ENCODE data around the gene SH3RF1.

DNA sequence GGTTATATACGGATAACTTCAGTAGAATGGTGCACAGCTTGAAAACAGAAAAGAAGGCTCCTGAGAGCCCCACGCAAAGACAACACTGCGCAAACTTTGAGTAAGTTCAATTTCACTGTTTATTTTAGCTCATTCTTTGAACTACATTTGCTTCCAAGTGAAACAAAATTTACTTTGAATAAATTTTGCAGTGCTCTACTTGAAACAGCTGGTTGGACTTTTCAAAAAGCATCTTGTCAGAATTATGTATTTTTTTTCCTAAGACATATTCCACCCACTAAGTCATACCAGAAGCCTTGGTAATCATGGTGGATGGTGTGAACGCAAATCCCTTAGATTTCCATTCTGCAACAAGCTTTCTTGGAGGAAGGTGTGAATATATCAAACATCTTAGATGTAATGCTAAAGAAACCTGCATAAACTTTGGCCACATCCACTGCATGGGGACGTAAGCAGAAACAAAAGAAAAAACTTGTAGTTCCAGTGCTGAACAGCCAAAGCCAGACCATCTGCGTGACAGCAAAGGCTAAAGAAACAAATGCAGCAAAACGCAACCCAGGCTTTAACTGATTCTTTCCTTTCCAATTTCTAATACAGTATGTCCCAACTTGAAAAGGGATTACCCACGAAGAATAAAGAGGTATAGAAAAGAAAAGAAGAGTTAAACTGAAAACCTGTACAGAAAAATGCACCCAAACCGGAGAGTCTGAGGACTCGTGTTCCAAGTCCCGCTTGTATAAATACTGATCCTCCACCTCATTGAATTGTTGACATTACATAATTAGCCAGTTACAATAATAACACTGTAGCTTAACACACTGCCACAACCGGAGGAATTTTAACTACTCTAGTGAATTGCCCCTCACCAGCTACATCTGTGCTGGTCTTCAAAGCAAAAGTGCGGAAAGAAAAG, 90.9 kb downstream of the SH3RF1 start:
- TF ChIP-seq CTCF (IDR thresholded peaks at IDR 0.05; ENCODE audit: control extremely low read depth in 1 of 3, insufficient read depth in 1 of 3, low read depth in 1 of 3, low read length in 3 of 3) (no peak), POLR2AphosphoS5 (IDR thresholded peaks at IDR 0.05; ENCODE audit: low read depth, low read length) (no peak), MAX (IDR thresholded peaks at IDR 0.05) (no peak), POLR2A (IDR thresholded peaks at IDR 0.05; ENCODE audit: control extremely low read depth in 1 of 2, low read depth in 2 of 2, low read length in 2 of 2) (no peak), CHD2 (IDR thresholded peaks at IDR 0.05; ENCODE audit: low read length) (no peak), SRF (IDR thresholded peaks at IDR 0.05; ENCODE audit: low read depth, low read length) (no peak), GABPA (IDR thresholded peaks at IDR 0.05; ENCODE audit: borderline replicate concordance, insufficient read depth, low read length) (no peak), TAF7 (optimal IDR thresholded peaks at IDR 0.05; ENCODE audit: borderline replicate concordance, low read depth, low read length) (no peak), KDM1A (IDR thresholded peaks at IDR 0.05; ENCODE audit: borderline replicate concordance, low read length) (no peak)
